ENCODE data around the gene PRDX4. TPM values are rescaled to one million over a fixed set of nuclear protein-coding genes. Genes with fewer than 3 reads are reported as not detected.
"Not testable (repeated sequence)": the region's sequence is repeated elsewhere in the genome, so short reads cannot be mapped to it uniquely, and the experiment has no call there.

The PRDX4 gene
- total RNA-seq, 1 donor from 2014 or later = 211 TPM

GRCh38 chrX:23673108-23673507, 5.8 kb downstream of the PRDX4 start:
- peak in 1 of 2 donors; percentile 11 for DNase-seq (ENCODE audit: low read depth in 2 of 2)

- not testable (repeated sequence) for DNase-seq (ENCODE audit: low read depth in 2 of 2)
Observed at GRCh38 chrX:23676486-23676885, 9.2 kb downstream of the PRDX4 start.

GRCh38 chrX:23692166-23692565, 24.9 kb downstream of the PRDX4 start:
- no peak for DNase-seq (ENCODE audit: low read depth in 2 of 2)

GRCh38 chrX:23694606-23695005, 27.3 kb downstream of the PRDX4 start:
- DNase-seq (ENCODE audit: low read depth in 2 of 2) = peak; percentile 49 to 60

GRCh38 chrX:23699636-23700194, 32.4 kb downstream of the PRDX4 start:
- peak in 1 of 2 donors; percentile 2 for DNase-seq (ENCODE audit: low read depth in 2 of 2)

- no peak for DNase-seq (ENCODE audit: low read depth in 2 of 2)
Observed at GRCh38 chrX:23704673-23705206, 37.4 kb downstream of the PRDX4 start.

- no peak for DNase-seq (ENCODE audit: low read depth in 2 of 2)
Observed at GRCh38 chrX:23705235-23705634, 37.9 kb downstream of the PRDX4 start.

- DNase-seq (ENCODE audit: low read depth in 2 of 2) = no peak
Observed at GRCh38 chrX:23720117-23720677, 52.9 kb downstream of the PRDX4 start.

GRCh38 chrX:23726191-23726590, 58.9 kb downstream of the PRDX4 start:
- no peak for DNase-seq (ENCODE audit: low read depth in 2 of 2)

GRCh38 chrX:23727206-23727605, 59.9 kb downstream of the PRDX4 start:
- DNase-seq (ENCODE audit: low read depth in 2 of 2) = no peak

- peak in 1 of 2 donors; percentile 37 for DNase-seq (ENCODE audit: low read depth in 2 of 2)
Observed at GRCh38 chrX:23729214-23729613, 61.9 kb downstream of the PRDX4 start.

GRCh38 chrX:23731951-23732350, 64.7 kb downstream of the PRDX4 start:
- no peak for DNase-seq (ENCODE audit: low read depth in 2 of 2)

GRCh38 chrX:23732704-23733103, 65.4 kb downstream of the PRDX4 start:
- DNase-seq (ENCODE audit: low read depth in 2 of 2) = no peak

Other genes with a start within 250 kb of the PRDX4 start
- 66.4 and 70.7 TPM in 2 replicates for gene ACOT9, start 75.8 kb downstream of the PRDX4 start, total RNA-seq
- 211 and 283 TPM in 2 replicates for gene SAT1, start 115.7 kb downstream of the PRDX4 start, total RNA-seq
- 5.6 and 5.9 TPM in 2 replicates for gene APOO, start 240.4 kb downstream of the PRDX4 start, total RNA-seq
- gene CXorf58, start 240.5 kb downstream of the PRDX4 start, total RNA-seq = not detected in 2 replicates